Measurements from ENCODE around the gene MAPK10.

- no peak for TF ChIP-seq POLR2A (IDR thresholded peaks at IDR 0.05; ENCODE audit: low read depth, low read length)
- no peak for TF ChIP-seq SPI1 (IDR thresholded peaks at IDR 0.05; ENCODE audit: low read depth, low read length)
- TF ChIP-seq POLR2AphosphoS5 (IDR thresholded peaks at IDR 0.05; ENCODE audit: low read depth, low read length): no peak
- no peak for TF ChIP-seq POU2F2 (IDR thresholded peaks at IDR 0.05; ENCODE audit: low read depth, low read length)
- no peak for TF ChIP-seq TAF1 (IDR thresholded peaks at IDR 0.05; ENCODE audit: low read depth, low read length)
- TF ChIP-seq PAX5 (IDR thresholded peaks at IDR 0.05; ENCODE audit: insufficient read depth, low read length, severe bottlenecking): no peak
Observed at GRCh38 chr4:86271057-86271456, 88.8 kb downstream of the MAPK10 start.
